GM12875 (cell line): ENCODE measurements around the gene NRG2.

ENCODE experiments used
- H3K4me3 ChIP-seq: one replicate; pipeline ENCODE4 v1.5.1; 2011; ENCODE audit warnings: low read depth, low read length, control low read depth
- CTCF ChIP-seq: IDR thresholded peaks from 2 replicates; pipeline ENCODE4 v1.5.1; 2011; ENCODE audit warnings: low read depth, mild to moderate bottlenecking, control low read depth, inconsistent platforms, low read length, moderate library complexity, borderline replicate concordance; ENCODE audit not compliant: insufficient read depth

Gene NRG2

GRCh38 chr5:139919308-139919707 lies 123.8 kb downstream of the NRG2 start:
- H3K4me3 ChIP-seq = no peak overlapping the region
- no peak for TF ChIP-seq CTCF

DNA sequence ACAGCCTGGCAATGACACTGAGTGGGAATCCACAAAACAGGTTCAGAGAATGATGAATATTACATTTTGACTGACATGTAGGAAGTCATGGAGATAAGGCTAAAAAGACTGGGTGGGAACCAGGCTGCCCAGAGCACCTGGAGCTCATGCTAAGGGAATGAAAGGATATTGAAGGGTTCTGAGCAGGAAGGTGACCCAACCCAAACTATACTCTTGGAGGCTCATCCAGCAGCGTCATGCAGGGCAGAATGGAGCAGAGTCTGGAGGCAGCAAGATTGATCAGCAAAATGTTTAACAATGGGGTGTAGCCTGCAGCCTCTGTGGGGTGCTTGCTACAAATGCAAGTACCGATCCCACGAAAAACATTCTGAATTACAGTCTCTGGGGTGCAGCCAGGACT lies 127.3 kb downstream of the NRG2 start:
- no peak for TF ChIP-seq CTCF
- H3K4me3 ChIP-seq = no peak overlapping the region

DNA sequence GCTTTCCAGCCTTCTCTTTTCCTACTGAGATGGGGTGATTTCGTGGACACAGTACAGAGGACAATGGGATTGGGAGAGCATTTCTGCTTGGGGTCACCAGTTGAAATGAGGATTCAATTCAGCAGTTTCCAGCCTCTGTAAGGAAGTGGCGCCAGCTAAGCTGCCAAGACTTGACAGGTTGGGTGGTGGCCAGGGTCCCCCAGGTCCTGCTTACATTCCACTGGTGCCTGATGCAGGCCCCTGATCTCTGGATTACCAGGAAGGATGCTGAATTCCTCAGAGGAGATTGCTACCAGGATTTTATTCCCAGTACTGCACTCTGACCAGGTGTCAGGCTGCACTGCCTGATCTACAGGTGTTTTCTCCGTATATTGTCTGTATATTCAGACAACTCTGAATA lies 127.8 kb downstream of the NRG2 start:
- TF ChIP-seq CTCF = no peak
- H3K4me3 ChIP-seq = no peak overlapping the region

GRCh38 chr5:139914218-139914807 lies 128.8 kb downstream of the NRG2 start:
- H3K4me3 ChIP-seq = no peak overlapping the region
- TF ChIP-seq CTCF = no peak

DNA sequence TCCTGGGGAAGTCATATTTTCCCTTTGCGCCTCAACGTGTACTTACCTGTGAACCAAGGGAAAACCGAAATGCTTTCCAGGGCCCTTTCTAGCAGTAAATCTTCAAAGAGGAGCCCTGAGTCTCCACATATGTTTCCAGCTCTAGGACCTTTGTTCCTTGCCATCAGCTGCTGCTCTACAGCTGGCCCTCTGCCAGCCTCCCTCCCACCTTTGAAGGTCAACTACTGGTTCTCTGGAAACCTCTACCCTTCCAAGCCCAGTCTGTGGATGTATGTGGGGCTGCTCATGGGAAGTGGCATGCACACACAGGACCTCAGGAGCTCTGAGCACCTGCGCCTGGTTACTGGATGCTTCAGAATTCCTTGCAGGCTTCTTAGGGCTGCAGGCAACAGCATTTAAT lies 130.3 kb downstream of the NRG2 start:
- no peak for TF ChIP-seq CTCF
- H3K4me3 ChIP-seq = no peak overlapping the region

- H3K4me3 ChIP-seq = no peak overlapping the region
- no peak for TF ChIP-seq CTCF
Observed at GRCh38 chr5:139912158-139912557, 130.9 kb downstream of the NRG2 start.

DNA sequence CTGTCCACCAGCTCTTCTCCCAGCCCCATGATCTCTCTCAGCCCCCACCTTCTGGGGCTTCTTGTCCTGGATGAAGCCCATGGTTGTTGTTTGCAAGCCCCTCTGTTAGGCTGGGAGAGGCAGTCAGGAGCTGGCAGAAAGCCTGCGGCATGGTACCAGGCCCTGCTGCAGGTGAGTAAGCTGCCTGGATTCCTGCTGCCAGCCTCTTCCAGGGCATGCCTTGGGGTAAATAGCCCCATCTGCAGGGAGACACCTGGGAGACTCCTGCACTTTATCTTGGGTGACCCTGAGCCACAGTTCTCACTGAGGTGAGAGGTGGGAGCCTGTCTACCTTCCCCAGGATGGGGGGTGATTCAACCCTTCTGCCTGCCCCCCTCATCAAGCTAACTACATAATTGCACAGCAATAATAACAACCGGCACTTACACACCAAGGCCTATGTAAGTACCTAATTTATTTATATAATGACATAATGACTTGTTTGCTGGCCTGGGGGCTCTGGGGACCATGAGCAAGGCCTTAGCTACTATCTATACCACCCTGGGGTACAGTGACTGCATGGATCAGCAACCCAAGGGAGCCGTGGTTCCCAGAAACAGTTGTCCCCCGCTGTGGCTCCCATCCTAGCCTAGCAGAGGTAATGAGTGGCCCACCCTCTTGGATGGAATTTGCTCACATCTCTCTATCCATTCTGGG lies 131.5 kb downstream of the NRG2 start:
- H3K4me3 ChIP-seq = no peak overlapping the region
- no peak for TF ChIP-seq CTCF
